ENCODE results near the gene ANTXR1.

The ANTXR1 gene

DNA sequence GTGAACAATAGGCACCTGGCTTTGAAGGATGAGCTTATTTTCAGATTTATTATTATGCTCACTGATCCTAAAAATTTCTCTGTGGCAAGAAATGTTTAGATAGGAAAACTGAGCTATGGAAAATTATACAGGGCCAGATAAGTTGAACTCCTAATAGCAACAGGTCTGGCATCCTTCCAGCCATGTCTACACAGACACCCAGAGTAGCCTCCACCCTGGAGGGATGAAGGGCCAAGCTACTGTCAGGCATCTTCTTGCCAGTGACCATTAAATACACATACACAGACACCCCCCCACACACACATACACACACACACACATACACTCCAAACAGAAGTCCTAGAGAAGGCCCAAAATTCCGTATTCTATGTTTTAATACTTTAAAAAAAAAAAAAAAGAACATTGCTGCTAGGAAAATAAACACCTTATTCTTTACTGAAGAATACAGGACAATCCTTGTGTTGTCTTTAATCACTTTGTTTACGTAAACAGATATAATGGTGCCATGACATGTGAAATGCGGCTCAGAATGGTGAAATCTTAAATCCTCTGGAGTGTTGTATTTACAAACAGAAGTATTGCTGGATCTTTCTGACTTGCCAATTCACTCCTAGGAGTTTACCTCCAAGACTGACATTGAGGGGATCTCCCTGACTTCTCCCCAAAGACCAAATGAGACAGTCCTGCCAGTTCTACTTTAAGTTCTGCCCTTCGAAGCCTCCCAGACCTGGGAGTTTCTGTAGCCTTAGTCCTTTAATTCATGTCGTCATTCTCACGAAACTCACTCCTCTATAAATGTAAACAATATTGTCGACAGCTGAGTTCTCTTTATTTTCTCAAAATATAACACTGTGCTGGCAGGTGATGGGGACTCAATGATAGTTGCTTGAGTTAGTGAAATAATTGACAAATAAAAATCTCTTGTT is 163.1 kb downstream of the ANTXR1 start:
- TF ChIP-seq, protein P1, sequence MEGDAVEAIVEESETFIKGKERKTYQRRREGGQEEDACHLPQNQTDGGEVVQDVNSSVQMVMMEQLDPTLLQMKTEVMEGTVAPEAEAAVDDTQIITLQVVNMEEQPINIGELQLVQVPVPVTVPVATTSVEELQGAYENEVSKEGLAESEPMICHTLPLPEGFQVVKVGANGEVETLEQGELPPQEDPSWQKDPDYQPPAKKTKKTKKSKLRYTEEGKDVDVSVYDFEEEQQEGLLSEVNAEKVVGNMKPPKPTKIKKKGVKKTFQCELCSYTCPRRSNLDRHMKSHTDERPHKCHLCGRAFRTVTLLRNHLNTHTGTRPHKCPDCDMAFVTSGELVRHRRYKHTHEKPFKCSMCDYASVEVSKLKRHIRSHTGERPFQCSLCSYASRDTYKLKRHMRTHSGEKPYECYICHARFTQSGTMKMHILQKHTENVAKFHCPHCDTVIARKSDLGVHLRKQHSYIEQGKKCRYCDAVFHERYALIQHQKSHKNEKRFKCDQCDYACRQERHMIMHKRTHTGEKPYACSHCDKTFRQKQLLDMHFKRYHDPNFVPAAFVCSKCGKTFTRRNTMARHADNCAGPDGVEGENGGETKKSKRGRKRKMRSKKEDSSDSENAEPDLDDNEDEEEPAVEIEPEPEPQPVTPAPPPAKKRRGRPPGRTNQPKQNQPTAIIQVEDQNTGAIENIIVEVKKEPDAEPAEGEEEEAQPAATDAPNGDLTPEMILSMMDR (IDR thresholded peaks at IDR 0.05; ENCODE audit: low read depth, low read length, missing control alignments) = no peak
- H3K4me3 ChIP-seq (replicated peaks; ENCODE audit: low read depth, low read length) = no peak overlapping the region
- no peak for DNase-seq (ENCODE audit: extremely low read depth, low read depth)

DNA sequence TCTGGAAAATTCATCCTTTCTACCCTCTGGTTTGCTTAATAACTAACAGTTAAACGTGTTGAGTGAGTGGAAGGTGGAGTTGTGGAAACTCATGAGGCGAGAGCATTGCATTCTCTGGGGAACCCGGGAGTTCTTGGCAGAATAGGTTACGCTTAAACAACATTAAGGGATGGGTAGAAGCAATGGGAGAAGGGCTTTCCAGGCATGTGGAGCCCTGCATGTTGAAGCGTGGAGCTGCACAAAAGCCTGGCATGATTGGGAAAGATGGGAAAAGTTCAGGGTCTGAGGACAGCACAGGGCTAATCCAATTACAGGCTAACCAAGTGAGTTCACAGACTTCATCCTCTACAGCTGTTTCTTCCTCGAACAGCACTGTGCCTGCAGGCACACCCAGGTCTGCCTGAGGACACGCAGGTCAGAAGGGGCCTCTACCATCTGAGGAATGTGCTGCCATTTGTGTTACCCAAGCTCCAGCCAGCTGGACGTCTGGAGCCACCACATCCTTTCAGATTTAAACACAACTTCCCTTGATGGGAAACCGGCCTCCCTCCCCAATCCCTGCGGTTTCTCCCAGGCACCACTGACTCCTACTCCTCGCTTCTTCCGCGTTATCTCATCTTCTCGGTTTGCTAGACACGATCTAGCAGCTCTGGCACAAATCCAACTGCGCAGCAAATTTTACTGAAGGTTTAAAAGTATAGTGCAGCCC is 164.2 kb downstream of the ANTXR1 start:
- TF ChIP-seq, protein P1 (IDR thresholded peaks at IDR 0.05; ENCODE audit: low read depth, low read length, missing control alignments) = no peak
- DNase-seq (ENCODE audit: extremely low read depth, low read depth) = peak; percentile 89
- H3K4me3 ChIP-seq (replicated peaks; ENCODE audit: low read depth, low read length) = 0 out of 2 replicates have a peak overlapping the region, but pooled peaks have one; percentile 0

DNA sequence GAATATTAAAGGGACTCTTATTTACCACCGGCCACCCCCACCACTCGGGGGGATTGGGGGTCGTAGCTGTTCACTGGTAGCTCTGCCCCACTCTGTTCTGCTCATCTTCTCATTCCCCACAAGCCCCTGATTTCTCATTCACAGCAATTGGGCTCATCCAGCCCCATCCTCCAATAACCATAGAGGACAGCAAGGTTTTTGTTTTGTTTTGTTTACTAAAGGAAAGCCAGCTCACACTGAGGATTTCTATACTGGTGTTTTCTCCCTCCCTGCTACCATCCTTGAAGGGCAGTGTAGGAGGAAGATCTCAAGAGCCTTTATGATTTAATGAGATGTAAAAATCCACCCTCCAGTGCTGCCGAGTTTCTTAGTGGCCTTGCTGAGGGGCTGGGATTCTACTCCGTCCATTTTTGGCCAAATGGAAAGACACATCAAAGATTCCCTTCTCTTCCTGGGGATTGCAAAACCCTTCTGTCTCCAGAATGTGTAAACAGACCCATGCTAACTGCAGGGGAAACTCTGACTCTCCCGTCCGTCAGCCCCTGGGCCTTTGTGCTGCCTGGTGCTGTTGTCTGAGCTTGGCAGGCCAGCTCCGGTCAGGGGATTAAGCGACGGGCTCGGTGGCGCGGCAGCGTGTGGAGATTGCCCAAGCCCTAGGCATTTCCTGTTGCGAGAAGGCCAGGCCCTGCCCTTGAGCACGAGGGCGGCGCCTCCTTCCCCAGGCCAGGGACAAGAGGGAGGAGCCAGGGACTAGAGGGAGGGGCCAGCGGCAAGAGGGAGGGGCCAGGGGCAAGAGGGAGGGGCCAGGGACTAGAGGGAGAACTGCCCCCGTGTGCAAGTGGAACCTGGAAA is 165.0 kb downstream of the ANTXR1 start:
- 0 out of 2 replicates have a peak overlapping the region, but pooled peaks have one; percentile 0 for H3K4me3 ChIP-seq (replicated peaks; ENCODE audit: low read depth, low read length)
- TF ChIP-seq, protein P1 (IDR thresholded peaks at IDR 0.05; ENCODE audit: low read depth, low read length, missing control alignments) = no peak
- DNase-seq (ENCODE audit: extremely low read depth, low read depth) = no peak

DNA sequence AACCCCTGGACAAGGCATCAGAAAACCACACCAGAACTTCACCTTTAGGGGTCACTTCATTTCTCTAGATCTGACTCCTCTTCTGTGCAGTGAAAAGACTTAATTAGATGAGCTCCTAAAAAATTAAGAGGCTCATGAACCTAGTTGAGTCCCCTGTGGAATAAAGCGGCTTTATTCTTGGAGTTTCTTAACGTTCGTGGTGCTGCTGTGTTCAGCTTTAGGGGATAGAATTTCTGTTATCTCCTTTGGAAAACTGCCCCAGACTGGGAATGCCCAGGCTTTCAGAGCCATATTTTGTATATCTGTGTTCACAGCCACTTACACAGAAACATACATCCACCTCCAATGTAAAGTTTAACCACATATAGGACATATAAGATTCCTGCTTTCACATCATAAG is 165.8 kb downstream of the ANTXR1 start:
- DNase-seq (ENCODE audit: extremely low read depth, low read depth) = no peak
- H3K4me3 ChIP-seq (replicated peaks; ENCODE audit: low read depth, low read length) = no peak overlapping the region
- TF ChIP-seq, protein P1 (IDR thresholded peaks at IDR 0.05; ENCODE audit: low read depth, low read length, missing control alignments) = no peak

DNA sequence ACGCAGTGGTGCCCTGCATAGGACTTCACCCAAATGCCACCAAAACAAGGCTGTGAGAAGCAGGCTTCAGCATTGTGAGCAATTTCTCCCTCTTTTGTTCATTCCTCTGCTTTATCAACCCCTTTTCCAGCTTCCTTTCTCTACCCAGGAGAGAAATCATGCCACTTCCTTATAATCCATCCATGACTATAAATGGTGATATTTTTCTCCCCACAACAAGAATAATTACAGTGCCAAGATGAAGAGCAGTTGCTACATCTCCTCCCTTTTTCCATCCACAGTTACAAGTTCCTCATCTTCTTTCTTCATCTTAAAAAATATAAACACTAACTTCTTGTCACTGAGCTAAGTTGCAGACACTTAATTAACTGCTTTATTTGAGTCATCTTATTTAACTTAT is 167.2 kb downstream of the ANTXR1 start:
- no peak overlapping the region for H3K4me3 ChIP-seq (replicated peaks; ENCODE audit: low read depth, low read length)
- no peak for DNase-seq (ENCODE audit: extremely low read depth, low read depth)
- TF ChIP-seq, protein P1 (IDR thresholded peaks at IDR 0.05; ENCODE audit: low read depth, low read length, missing control alignments) = no peak

DNA sequence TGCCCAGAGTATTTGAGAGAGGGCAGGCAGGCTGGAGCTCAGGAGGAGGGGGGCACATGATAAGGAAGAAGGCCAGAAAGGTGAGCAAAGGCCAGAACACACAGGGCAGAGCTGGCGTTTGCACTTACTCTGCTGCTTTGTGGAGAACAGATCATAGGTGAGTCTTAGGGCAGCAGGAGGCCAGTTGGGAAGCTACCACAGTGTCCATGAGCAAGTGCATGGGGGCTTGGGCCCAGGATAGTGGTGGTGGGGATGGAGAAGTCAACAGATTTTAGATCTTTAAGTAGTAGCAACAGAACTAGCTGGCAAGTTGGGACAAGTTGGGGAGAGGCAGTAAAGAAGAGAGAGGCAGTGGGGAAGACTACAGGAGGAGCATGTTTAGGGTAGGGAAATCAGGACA is 168.0 kb downstream of the ANTXR1 start:
- TF ChIP-seq, protein P1 (IDR thresholded peaks at IDR 0.05; ENCODE audit: low read depth, low read length, missing control alignments) = no peak
- no peak for DNase-seq (ENCODE audit: extremely low read depth, low read depth)
- no peak overlapping the region for H3K4me3 ChIP-seq (replicated peaks; ENCODE audit: low read depth, low read length)
